Mammary epithelial cell (primary cell): Measurements from ENCODE around the gene PMP22.
"Not testable (repeated sequence)": the region's sequence is repeated elsewhere in the genome, so short reads cannot be mapped to it uniquely, and the experiment has no call there.

Experiments
- EZH2 ChIP-seq: IDR thresholded peaks from 2 replicates; pipeline ENCODE4 v1.6.1; 2012; ENCODE audit warnings: low read length, inconsistent platforms, borderline replicate concordance
- TF ChIP-seq, protein P1 (sequence below), 2 donors: IDR thresholded peaks in 1 of 2; conservative IDR thresholded peaks in 1 of 2; 2 replicates each; pipeline ENCODE4 v1.5.1; 2011 to 2012; ENCODE audit warnings: inconsistent platforms in 2 of 2, low read length in 2 of 2, mild to moderate bottlenecking in 2 of 2, control low read depth in 1 of 2, low read depth in 1 of 2; ENCODE audit not compliant: insufficient read depth in 1 of 2; ENCODE audit errors: extremely low read depth in 1 of 2

DNA sequence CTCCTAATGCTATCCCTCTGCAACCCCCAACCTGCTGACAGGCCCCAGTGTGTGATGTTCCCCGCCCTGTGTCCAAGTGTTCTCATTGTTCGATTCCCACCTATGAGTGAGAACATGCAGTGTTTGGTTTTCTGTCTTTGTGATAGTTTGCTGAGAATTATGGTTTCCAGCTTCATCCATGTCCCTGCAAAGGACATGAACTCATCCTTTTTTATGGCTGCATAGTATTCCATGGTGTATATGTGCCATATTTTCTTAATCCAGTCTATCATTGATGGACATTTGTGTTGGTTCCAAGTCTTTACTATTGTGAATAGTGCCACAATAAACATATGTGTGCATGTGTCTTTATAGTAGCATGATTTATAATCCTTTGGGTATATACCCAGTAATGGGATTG lies 62.1 kb downstream of the PMP22 start:
- not testable (repeated sequence) for TF ChIP-seq EZH2
- TF ChIP-seq, protein P1, sequence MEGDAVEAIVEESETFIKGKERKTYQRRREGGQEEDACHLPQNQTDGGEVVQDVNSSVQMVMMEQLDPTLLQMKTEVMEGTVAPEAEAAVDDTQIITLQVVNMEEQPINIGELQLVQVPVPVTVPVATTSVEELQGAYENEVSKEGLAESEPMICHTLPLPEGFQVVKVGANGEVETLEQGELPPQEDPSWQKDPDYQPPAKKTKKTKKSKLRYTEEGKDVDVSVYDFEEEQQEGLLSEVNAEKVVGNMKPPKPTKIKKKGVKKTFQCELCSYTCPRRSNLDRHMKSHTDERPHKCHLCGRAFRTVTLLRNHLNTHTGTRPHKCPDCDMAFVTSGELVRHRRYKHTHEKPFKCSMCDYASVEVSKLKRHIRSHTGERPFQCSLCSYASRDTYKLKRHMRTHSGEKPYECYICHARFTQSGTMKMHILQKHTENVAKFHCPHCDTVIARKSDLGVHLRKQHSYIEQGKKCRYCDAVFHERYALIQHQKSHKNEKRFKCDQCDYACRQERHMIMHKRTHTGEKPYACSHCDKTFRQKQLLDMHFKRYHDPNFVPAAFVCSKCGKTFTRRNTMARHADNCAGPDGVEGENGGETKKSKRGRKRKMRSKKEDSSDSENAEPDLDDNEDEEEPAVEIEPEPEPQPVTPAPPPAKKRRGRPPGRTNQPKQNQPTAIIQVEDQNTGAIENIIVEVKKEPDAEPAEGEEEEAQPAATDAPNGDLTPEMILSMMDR (conservative IDR thresholded peaks at IDR 0.05 in 1 of 2, IDR thresholded peaks at IDR 0.05 in 1 of 2; ENCODE audit: extremely low read depth in 1 of 2, insufficient read depth in 1 of 2, low read depth in 1 of 2, low read length in 2 of 2): not testable (repeated sequence)
